H9 (cell line): Measurements from ENCODE around the gene OSBP. TPM values are rescaled to one million over a fixed set of nuclear protein-coding genes. Genes with fewer than 3 reads are reported as not detected.

ENCODE experiments used
- DNase-seq: peaks from one replicate; pipeline ENCODE4 v3.0.0-alpha.2; 2017
- H2AFZ ChIP-seq: one replicate; pipeline ENCODE4 v1.6.1; 2013; ENCODE audit warnings: mild to moderate bottlenecking, low read length, control low read depth, moderate library complexity
- H2AK5ac ChIP-seq: 2 replicates; pipeline ENCODE4 v1.6.1; 2013; ENCODE audit warnings: low read length, control low read depth, mixed read lengths; ENCODE audit not compliant: insufficient read length
- H2BK120ac ChIP-seq: one replicate; pipeline ENCODE4 v1.6.1; 2013; ENCODE audit warnings: low read depth, mild to moderate bottlenecking, low read length, control low read depth, inconsistent platforms; ENCODE audit not compliant: poor library complexity, severe bottlenecking
- H2BK12ac ChIP-seq: 2 replicates; pipeline ENCODE4 v1.6.1; 2013; ENCODE audit warnings: low read length, control low read depth, mixed read lengths, low read depth; ENCODE audit not compliant: insufficient read length
- H2BK15ac ChIP-seq: 2 replicates; pipeline ENCODE4 v1.6.1; 2013; ENCODE audit warnings: low read depth, low read length, control low read depth
- H2BK20ac ChIP-seq: one replicate; pipeline ENCODE4 v1.6.1; 2013; ENCODE audit warnings: low read depth, mild to moderate bottlenecking, low read length, control low read depth, inconsistent platforms; ENCODE audit not compliant: poor library complexity, severe bottlenecking
- H2BK5ac ChIP-seq: 2 replicates; pipeline ENCODE4 v1.6.1; 2013; ENCODE audit warnings: low read length, control low read depth, mixed read lengths; ENCODE audit not compliant: insufficient read length
- H3K14ac ChIP-seq: 2 replicates; pipeline ENCODE4 v1.6.1; 2013; ENCODE audit warnings: low read length, control low read depth; ENCODE audit not compliant: insufficient read depth
- H3K18ac ChIP-seq: 2 replicates; pipeline ENCODE4 v1.6.1; 2013; ENCODE audit warnings: low read depth, mild to moderate bottlenecking, mixed read lengths, low read length, control low read depth; ENCODE audit not compliant: insufficient read length
- H3K23ac ChIP-seq: 2 replicates; pipeline ENCODE4 v1.6.1; 2013; ENCODE audit warnings: low read length, control low read depth, mixed read lengths, low read depth; ENCODE audit not compliant: insufficient read length
- H3K23me2 ChIP-seq: 2 replicates; pipeline ENCODE4 v1.6.1; 2013; ENCODE audit warnings: low read depth, mild to moderate bottlenecking, mixed read lengths, low read length, control low read depth; ENCODE audit not compliant: insufficient read length, poor library complexity, severe bottlenecking
- H3K27ac ChIP-seq: 2 replicates; pipeline ENCODE4 v1.5.1; 2013; ENCODE audit warnings: low read length, control low read depth, mixed read lengths, low read depth; ENCODE audit not compliant: insufficient read length
- H3K27me3 ChIP-seq: 2 replicates; pipeline ENCODE4 v1.6.1; 2013; ENCODE audit warnings: low read length, control low read depth, inconsistent platforms; ENCODE audit not compliant: insufficient read depth
- H3K4ac ChIP-seq: 2 replicates; pipeline ENCODE4 v1.6.1; 2013; ENCODE audit warnings: low read depth, mild to moderate bottlenecking, control low read depth, inconsistent platforms, low read length, moderate library complexity
- H3K4me1 ChIP-seq: 2 replicates; pipeline ENCODE4 v1.6.1; 2013; ENCODE audit warnings: low read length, control low read depth, inconsistent platforms; ENCODE audit not compliant: insufficient read depth
- H3K4me2 ChIP-seq: 2 replicates; pipeline ENCODE4 v1.6.1; 2013; ENCODE audit warnings: low read length, control low read depth, mixed read lengths; ENCODE audit not compliant: insufficient read length, insufficient read depth
- H3K56ac ChIP-seq: 2 replicates; pipeline ENCODE4 v1.6.1; 2013; ENCODE audit warnings: low read depth, mild to moderate bottlenecking, mixed read lengths, low read length, control low read depth; ENCODE audit not compliant: insufficient read length
- H3K79me1 ChIP-seq: 2 replicates; pipeline ENCODE4 v1.6.1; 2013; ENCODE audit warnings: low read depth, mild to moderate bottlenecking, moderate library complexity, low read length, control low read depth, inconsistent platforms; ENCODE audit not compliant: insufficient read depth, poor library complexity, severe bottlenecking
- H3K79me2 ChIP-seq: 2 replicates; pipeline ENCODE4 v1.6.1; 2013; ENCODE audit warnings: low read length, control low read depth, inconsistent platforms; ENCODE audit not compliant: insufficient read depth
- H3K9ac ChIP-seq: 2 replicates; pipeline ENCODE4 v1.6.1; 2013; ENCODE audit warnings: low read length, control low read depth, mixed read lengths; ENCODE audit not compliant: insufficient read length; ENCODE audit errors: extremely low read depth
- H3K9me3 ChIP-seq: one replicate; pipeline ENCODE4 v1.6.1; 2013; ENCODE audit warnings: low read depth, low read length, inconsistent platforms; ENCODE audit not compliant: control insufficient read depth
- H3T11ph ChIP-seq: one replicate; pipeline ENCODE4 v1.6.1; 2013; ENCODE audit warnings: mild to moderate bottlenecking, low read length, control low read depth, inconsistent platforms
- H4K20me1 ChIP-seq: one replicate; pipeline ENCODE4 v1.6.1; 2013; ENCODE audit not compliant: control insufficient read depth, insufficient read length, insufficient read depth
- H4K5ac ChIP-seq: 2 replicates; pipeline ENCODE4 v1.6.1; 2013; ENCODE audit warnings: low read depth, mild to moderate bottlenecking, mixed read lengths, low read length, control low read depth; ENCODE audit not compliant: insufficient read length
- H4K8ac ChIP-seq: replicated peaks from 2 replicates; pipeline ENCODE4 v1.6.1; 2013; ENCODE audit warnings: low read length, control low read depth, mixed read lengths, low read depth; ENCODE audit not compliant: insufficient read length
- H4K91ac ChIP-seq: 2 replicates; pipeline ENCODE4 v1.6.1; 2013; ENCODE audit warnings: low read depth, mild to moderate bottlenecking, moderate library complexity, mixed read lengths, low read length, control low read depth; ENCODE audit not compliant: insufficient read length
- H3K27ac Mint-ChIP-seq, 3 experiments: 2 replicates in 2 of 3; 3 replicates in 1 of 3; pipeline ENCODE4 v1.8.0; 2020 to 2021; ENCODE audit warnings: mixed read lengths in 3 of 3, mild to moderate bottlenecking in 1 of 3, moderate library complexity in 1 of 3
- H3K27me3 Mint-ChIP-seq: 2 replicates; pipeline ENCODE4 v1.8.0; 2021; ENCODE audit warnings: low read depth, mild to moderate bottlenecking, moderate library complexity, mixed read lengths
- H3K36me3 Mint-ChIP-seq, 3 experiments: 2 replicates in 2 of 3; 3 replicates in 1 of 3; pipeline ENCODE4 v1.8.0; 2020 to 2021; ENCODE audit warnings: low read depth in 3 of 3, mixed read lengths in 3 of 3; ENCODE audit not compliant: insufficient read depth in 1 of 3
- H3K4me1 Mint-ChIP-seq, 2 experiments: 2 replicates each; pipeline ENCODE4 v1.8.0; 2020; ENCODE audit warnings: mixed read lengths in 2 of 2
- H3K4me3 Mint-ChIP-seq, 2 experiments: 2 replicates in 1 of 2; 3 replicates in 1 of 2; pipeline ENCODE4 v1.8.0; 2020 to 2021; ENCODE audit warnings: mild to moderate bottlenecking in 2 of 2, mixed read lengths in 2 of 2, moderate library complexity in 1 of 2
- H3K9me3 Mint-ChIP-seq, 2 experiments: 2 replicates in 1 of 2; 3 replicates in 1 of 2; pipeline ENCODE4 v1.8.0; 2020; ENCODE audit warnings: mild to moderate bottlenecking in 2 of 2, mixed read lengths in 2 of 2, moderate library complexity in 1 of 2
- CTCF ChIP-seq: fragments of 200-600 bp; sonication (generic); conservative IDR thresholded peaks from 3 replicates; pipeline ENCODE4 v1.8.0; 2021; ENCODE audit warnings: antibody characterized with exemption, mild to moderate bottlenecking
- WGBS: extraction: QIAGEN DNeasy Blood & Tissue Kit; methylation state at CpG from one replicate; pipeline ENCODE4 v1.1.7; 2013; ENCODE audit warnings: missing lambda C conversion rate, low lambda C conversion rate, mixed read lengths; ENCODE audit not compliant: insufficient read length; ENCODE audit errors: extremely low coverage; 5-methylcytosine and 5-hydroxymethylcytosine counted together
- total RNA-seq: library from RNA; stranded (reverse); gene quantifications from 2 replicates; pipeline ENCODE4 v1.2.1, GENCODE V29; 2021

Gene OSBP
- total RNA-seq, 1 experiment from 2014 or later: 48.5 TPM

GRCh38 chr11:59542142-59542810, 73.3 kb downstream of the OSBP start:
- H3T11ph ChIP-seq: no peak overlapping the region
- no peak overlapping the region for H3K4me2 ChIP-seq
- no peak overlapping the region for H2AK5ac ChIP-seq
- Mint-ChIP-seq H3K36me3 (no peaks in the 10 kb centered on the region), H3K27ac (no peak overlapping the region), H3K9me3 (no peaks in the 10 kb centered on the region), H3K27me3 (no peaks in the 10 kb centered on the region; the same call in 1 of the 2 replicates), H3K4me1 (peaks cover 11 to 14% of the 10 kb centered on the region in 2 experiments), H3K4me3 (no peak overlapping the region)
- no peaks in the 10 kb centered on the region for H3K79me2 ChIP-seq
- no CpG with 5 or more reads among the region's 3 CpGs for WGBS
- no peak overlapping the region for H3K27ac ChIP-seq
- H2BK20ac ChIP-seq: no peak overlapping the region
- no peak overlapping the region for H2AFZ ChIP-seq
- H2BK120ac ChIP-seq: no peak overlapping the region
- no peak overlapping the region for H3K14ac ChIP-seq
- H3K9me3 ChIP-seq: no peaks in the 10 kb centered on the region
- peak; percentile 1 for DNase-seq
- H2BK12ac ChIP-seq: no peak overlapping the region
- no peak overlapping the region for H3K56ac ChIP-seq
- H2BK5ac ChIP-seq: no peak overlapping the region
- no peak overlapping the region for H4K5ac ChIP-seq
- H3K23me2 ChIP-seq: peaks cover 4% of the 10 kb centered on the region
- H3K23ac ChIP-seq: no peak overlapping the region
- no peak overlapping the region for H3K18ac ChIP-seq
- H4K8ac ChIP-seq: no peak overlapping the region
- no peaks in the 10 kb centered on the region for H4K20me1 ChIP-seq
- H3K79me1 ChIP-seq: no peaks in the 10 kb centered on the region
- H2BK15ac ChIP-seq: no peak overlapping the region
- no peak for TF ChIP-seq CTCF
- no peak overlapping the region for H4K91ac ChIP-seq
- H3K9ac ChIP-seq: no peak overlapping the region
- H3K27me3 ChIP-seq: no peaks in the 10 kb centered on the region
- H3K4me1 ChIP-seq: peaks cover 3% of the 10 kb centered on the region; the same call in 1 of the 2 replicates
- no peak overlapping the region for H3K4ac ChIP-seq
